ENCODE results near the gene SYT11. TPM values are rescaled to one million over a fixed set of nuclear protein-coding genes. Genes with fewer than 3 reads are reported as not detected.

Gene SYT11
- total and polyA plus RNA-seq, 2 of the 8 experiments (the other 6 are each of a cell fraction or from before 2014, with no cell fraction given) = 7.2 to 9.6 TPM

GRCh38 chr1:155831279-155831976 is 27.9 kb upstream of the SYT11 start:
- CTCF ChIA-PET (ENCODE audit: partially characterized antibody) = interaction anchor here (0.5 kb wide), 2 partner anchors 36 to 94 kb away, joined by 3 read pairs; no protein-coding TSS in a partner anchor
- no peak overlapping the region for H2BK120ac ChIP-seq (replicated peaks; ENCODE audit: low read depth, low read length)
- no peak overlapping the region for H4K8ac ChIP-seq (ENCODE audit: extremely low read depth, insufficient read depth, low read length)
- no peaks in the 10 kb centered on the region for H3K4me1 ChIP-seq (replicated peaks in 1 of 4; ENCODE audit: control insufficient read depth in 3 of 4, insufficient read depth in 4 of 4, low read length in 3 of 4)
- no peaks in the 10 kb centered on the region; a peak in 1 of 4 replicates for H3K9me3 ChIP-seq (ENCODE audit: insufficient read depth in 2 of 2, low read depth in 1 of 2, low read length in 1 of 2)
- H2BK20ac ChIP-seq (ENCODE audit: low read length) = no peak overlapping the region
- H4K91ac ChIP-seq (replicated peaks; ENCODE audit: insufficient read length, low read length) = no peak overlapping the region
- no peak overlapping the region for H2BK5ac ChIP-seq (ENCODE audit: low read depth, low read length)
- no peak overlapping the region for H3K14ac ChIP-seq (ENCODE audit: insufficient read length)
- H3K4me3 ChIP-seq (ENCODE audit: extremely low read depth in 1 of 4, insufficient read depth in 2 of 4, low read depth in 3 of 4, low read length in 4 of 4) = no peak overlapping the region
- H4K5ac ChIP-seq (ENCODE audit: insufficient read length, low read depth, low read length) = no peak overlapping the region
- POLR2A ChIA-PET (ENCODE audit: partially characterized antibody) = no interaction called here
- no peak overlapping the region for H3K27ac ChIP-seq (ENCODE audit: low read depth, low read length)
- H3K79me2 ChIP-seq (ENCODE audit: control insufficient read depth in 1 of 2, insufficient read depth in 2 of 2, low read length in 2 of 2) = peaks cover 0 to 10% of the 10 kb centered on the region in 2 experiments; a peak in 2 of 4 replicates
- WGBS, 2 experiments (ENCODE audit: extremely low coverage in 1 of 2, insufficient coverage in 1 of 2, insufficient read length in 1 of 2, insufficient replicate concordance in 2 of 2, low coverage in 1 of 2, low lambda C conversion rate in 2 of 2, missing lambda C conversion rate in 1 of 2) = 90% methylated on average over 7 of the region's 7 CpGs; no CpG with 5 or more reads in 1 of the 2 experiments
- no peaks in the 10 kb centered on the region for H4K20me1 ChIP-seq (replicated peaks in 1 of 2; ENCODE audit: control insufficient read depth in 1 of 2, insufficient read depth in 2 of 2, low read length in 2 of 2)
- H3K36me3 ChIP-seq (ENCODE audit: control insufficient read depth in 2 of 4, insufficient read depth in 4 of 4, low read length in 3 of 4) = peaks cover 0 to 3% (median 1%) of the 10 kb centered on the region in 4 experiments; a peak in 2 of 8 replicates
- no peak overlapping the region for H2BK15ac ChIP-seq (ENCODE audit: low read length)
- no peak for DNase-seq (ENCODE audit: low read depth in 1 of 2, low spot score in 2 of 2)
- no peaks in the 10 kb centered on the region; the same call in 1 of the 2 replicates for H3K23me2 ChIP-seq (ENCODE audit: low read depth, low read length)
- no peak overlapping the region for H3K56ac ChIP-seq (replicated peaks; ENCODE audit: insufficient read length, low read depth, low read length)
- no peak overlapping the region for H3K4me2 ChIP-seq (ENCODE audit: insufficient read depth in 1 of 2, low read depth in 2 of 2, low read length in 2 of 2)
- FAIRE-seq = no peak
- H2AFZ ChIP-seq (ENCODE audit: low read length) = no peak overlapping the region
- TF ChIP-seq RBBP5 (IDR thresholded peaks at IDR 0.05; ENCODE audit: borderline replicate concordance, low read depth, low read length) (no peak), CREB1 (IDR thresholded peaks at IDR 0.05) (no peak), SP2 (IDR thresholded peaks at IDR 0.05; ENCODE audit: low read length) (no peak), USF2 (IDR thresholded peaks at IDR 0.05; ENCODE audit: low read length) (no peak), MAFK (IDR thresholded peaks at IDR 0.05; ENCODE audit: low read depth, low read length) (no peak), JUN (IDR thresholded peaks at IDR 0.05; ENCODE audit: low read depth, low read length) (no peak), ATF2 (IDR thresholded peaks at IDR 0.05; ENCODE audit: low read length) (no peak), EGR1 (IDR thresholded peaks at IDR 0.05; ENCODE audit: borderline replicate concordance, low read depth, low read length) (no peak), TBP (IDR thresholded peaks at IDR 0.05; ENCODE audit: low read depth, low read length) (no peak), SRF (IDR thresholded peaks at IDR 0.05; ENCODE audit: low read depth, low read length) (no peak)
- no peak overlapping the region for H3K4ac ChIP-seq (replicated peaks; ENCODE audit: insufficient read length, low read depth, low read length)
- no peak overlapping the region for H2BK12ac ChIP-seq (ENCODE audit: low read depth, low read length)
- no peaks in the 10 kb centered on the region for H3K27me3 ChIP-seq (replicated peaks in 1 of 4; ENCODE audit: control insufficient read depth in 3 of 4, extremely low read depth in 1 of 4, insufficient read depth in 3 of 4, low read length in 3 of 4)
- H3K18ac ChIP-seq (ENCODE audit: extremely low read depth, low read length) = no peak overlapping the region
- no peak overlapping the region for H3K9ac ChIP-seq (replicated peaks in 1 of 4; ENCODE audit: extremely low read depth in 1 of 4, low read depth in 3 of 4, low read length in 3 of 4)
- H2AK5ac ChIP-seq (ENCODE audit: low read depth, low read length) = no peak overlapping the region
- no peak overlapping the region for H3K23ac ChIP-seq (ENCODE audit: insufficient read length)
- peaks cover 10% of the 10 kb centered on the region for H3K79me1 ChIP-seq (ENCODE audit: low read depth, low read length)
